IgD-negative memory B cell (primary cell): ENCODE measurements around the gene DHRS12. TPM values are rescaled to one million over a fixed set of nuclear protein-coding genes. Genes with fewer than 3 reads are reported as not detected.

ENCODE experiments used
- H3K27ac Mint-ChIP-seq, 3 donors: one replicate each; pipeline ENCODE4 v1.8.0; 2020 to 2022; ENCODE audit warnings: mild to moderate bottlenecking in 3 of 3, mixed read lengths in 3 of 3, moderate library complexity in 1 of 3
- H3K27me3 Mint-ChIP-seq: one replicate; pipeline ENCODE4 v1.8.0; 2021; ENCODE audit warnings: mixed read lengths
- H3K36me3 Mint-ChIP-seq: one replicate; pipeline ENCODE4 v1.8.0; 2020; ENCODE audit warnings: mild to moderate bottlenecking, mixed read lengths
- H3K4me1 Mint-ChIP-seq, 3 donors: one replicate each; pipeline ENCODE4 v1.8.0; 2020 to 2022; ENCODE audit warnings: mixed read lengths in 3 of 3, mild to moderate bottlenecking in 1 of 3
- H3K4me3 Mint-ChIP-seq, 4 donors: one replicate each; pipeline ENCODE4 v1.8.0; 2020 to 2022; ENCODE audit warnings: mild to moderate bottlenecking in 4 of 4, mixed read lengths in 4 of 4, moderate library complexity in 3 of 4
- H3K9me3 Mint-ChIP-seq, 3 donors: one replicate each; pipeline ENCODE4 v1.8.0; 2020 to 2021; ENCODE audit warnings: mixed read lengths in 3 of 3, mild to moderate bottlenecking in 1 of 3
- polyA plus RNA-seq: library from polyadenylated mRNA; unstranded; fragments of 300-500 nt; fragmentation: Illumina TruSeq; gene quantifications from one replicate; pipeline ENCODE4 v1.2.3, GENCODE V29; 2021

The DHRS12 gene
- polyA plus RNA-seq, 1 donor from 2014 or later: 22.0 TPM

GRCh38 chr13:51786425-51787265 is 17.3 kb downstream of the DHRS12 start:
- no peaks in the 10 kb centered on the region for H3K27me3 Mint-ChIP-seq
- no peak overlapping the region for H3K4me3 Mint-ChIP-seq
- peak overlapping the region in 1 of 3 donors; percentile 29 for H3K27ac Mint-ChIP-seq
- H3K9me3 Mint-ChIP-seq: no peaks in the 10 kb centered on the region
- H3K36me3 Mint-ChIP-seq: peaks cover 6% of the 10 kb centered on the region
- H3K4me1 Mint-ChIP-seq: peaks cover 5 to 7% (median 6%) of the 10 kb centered on the region in 3 donors

DNA sequence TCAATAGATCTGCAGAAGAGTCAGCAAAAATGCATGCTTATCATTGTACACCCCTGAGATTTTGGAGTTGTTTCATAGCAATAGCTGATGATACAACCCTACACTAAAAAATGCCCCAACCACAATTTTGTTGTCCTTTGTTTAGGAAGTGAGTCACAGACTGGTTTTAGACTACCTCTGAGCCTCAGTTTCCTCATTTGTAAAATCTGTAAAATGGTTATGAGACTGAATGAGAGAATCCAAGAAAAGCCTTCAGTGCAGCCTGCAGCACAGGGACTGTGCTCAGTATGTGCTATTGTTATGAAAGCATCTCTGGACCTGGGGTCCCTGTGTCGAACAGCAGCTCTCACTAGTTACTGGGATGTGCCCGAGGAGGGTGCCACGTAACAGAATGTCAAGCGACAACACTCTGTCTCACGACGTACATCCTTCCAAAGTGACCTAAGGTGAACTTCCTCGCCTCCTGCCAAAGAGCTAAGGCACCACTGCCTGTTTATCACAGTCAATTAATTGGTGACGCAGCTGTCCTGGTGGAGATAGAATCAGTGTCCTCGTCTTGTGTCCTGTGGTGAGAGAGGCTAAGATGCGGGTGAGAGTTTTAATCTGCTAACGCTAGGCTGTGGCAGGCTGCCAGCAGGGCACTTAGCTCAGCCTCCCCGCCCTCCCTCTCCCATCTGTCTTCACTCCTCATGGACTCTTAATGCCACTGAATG is 18.1 kb downstream of the DHRS12 start:
- H3K9me3 Mint-ChIP-seq: no peaks in the 10 kb centered on the region
- H3K27me3 Mint-ChIP-seq: no peaks in the 10 kb centered on the region
- H3K36me3 Mint-ChIP-seq: peaks cover 5% of the 10 kb centered on the region
- H3K4me1 Mint-ChIP-seq: peaks cover 10 to 13% (median 11%) of the 10 kb centered on the region in 3 donors
- peak overlapping the region in 1 of 3 donors; percentile 29 for H3K27ac Mint-ChIP-seq
- no peak overlapping the region for H3K4me3 Mint-ChIP-seq

DNA sequence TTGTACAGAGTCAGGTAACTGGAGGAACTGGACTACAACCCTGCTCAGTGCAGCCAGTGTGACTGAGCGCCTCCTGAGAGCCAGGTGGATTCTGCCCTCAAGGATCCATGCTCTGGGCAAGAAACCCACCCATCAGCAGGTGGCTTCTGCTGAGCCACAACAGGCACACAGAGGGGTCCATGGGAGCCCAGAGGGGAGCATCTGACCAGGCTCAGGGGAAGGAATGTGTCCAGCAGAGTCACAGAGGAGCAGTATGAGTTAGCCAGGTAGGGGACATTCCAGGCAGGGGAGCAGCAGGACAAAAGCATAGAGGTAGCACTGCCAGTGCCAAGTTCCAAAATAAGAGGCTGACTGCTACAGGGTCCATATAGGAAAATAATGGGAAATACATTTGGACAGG is 19.9 kb downstream of the DHRS12 start:
- Mint-ChIP-seq H3K27ac (no peak overlapping the region), H3K4me3 (no peak overlapping the region), H3K36me3 (peaks cover 2% of the 10 kb centered on the region), H3K27me3 (no peaks in the 10 kb centered on the region), H3K4me1 (peaks cover 10 to 13% (median 11%) of the 10 kb centered on the region in 3 donors), H3K9me3 (peaks cover 0 to 1% (median 0%) of the 10 kb centered on the region in 3 donors)

DNA sequence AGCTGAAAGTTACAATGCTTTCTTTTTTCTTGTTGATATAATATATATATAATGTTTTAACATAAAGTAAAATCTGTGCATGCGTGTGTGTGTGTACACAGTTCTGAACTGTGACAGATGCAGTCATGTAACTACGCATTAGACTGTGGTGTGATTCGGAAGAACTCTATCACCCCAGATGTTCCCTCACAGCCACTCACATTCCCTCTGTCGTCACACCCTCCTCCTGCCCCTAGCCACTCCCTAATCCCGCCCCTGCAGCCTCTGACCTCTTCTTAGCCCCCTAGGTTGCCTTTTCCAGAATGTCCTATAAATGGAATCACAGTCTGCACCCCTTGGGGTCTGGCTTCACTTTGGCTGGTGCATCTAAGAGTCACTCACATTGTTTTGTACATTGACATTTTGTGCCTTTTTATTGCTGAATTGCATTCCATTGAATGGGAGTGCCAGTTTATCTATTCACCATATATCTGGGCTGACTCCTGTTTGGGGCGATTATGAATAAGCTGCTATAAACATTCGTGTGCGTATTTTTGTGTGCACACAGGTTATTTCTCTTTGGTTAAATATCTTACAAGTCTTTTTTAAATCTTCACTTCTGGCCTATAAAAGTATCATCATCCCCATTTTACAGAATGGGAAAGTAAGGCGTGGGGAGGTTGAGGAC is 20.4 kb downstream of the DHRS12 start:
- peaks cover 0 to 1% (median 0%) of the 10 kb centered on the region in 3 donors for H3K9me3 Mint-ChIP-seq
- H3K36me3 Mint-ChIP-seq: no peaks in the 10 kb centered on the region
- H3K4me1 Mint-ChIP-seq: peaks cover 10 to 13% (median 11%) of the 10 kb centered on the region in 3 donors
- H3K27ac Mint-ChIP-seq: no peak overlapping the region
- H3K27me3 Mint-ChIP-seq: no peaks in the 10 kb centered on the region
- no peak overlapping the region for H3K4me3 Mint-ChIP-seq

- peak overlapping the region in 1 of 3 donors; percentile 47 for H3K27ac Mint-ChIP-seq
- no peaks in the 10 kb centered on the region for H3K36me3 Mint-ChIP-seq
These were observed 21.8 kb downstream of the DHRS12 start for GRCh38 chr13:51782026-51782710.

GRCh38 chr13:51781246-51782022 is 22.5 kb downstream of the DHRS12 start:
- H3K9me3 Mint-ChIP-seq: peaks cover 0 to 1% (median 0%) of the 10 kb centered on the region in 3 donors
- peaks cover 10 to 13% (median 11%) of the 10 kb centered on the region in 3 donors for H3K4me1 Mint-ChIP-seq
- H3K27ac Mint-ChIP-seq: peak overlapping the region in 2 of 3 donors; percentile 47 to 93
- H3K4me3 Mint-ChIP-seq: peak overlapping the region in 2 of 4 donors; percentile 26 to 49
- no peaks in the 10 kb centered on the region for H3K36me3 Mint-ChIP-seq
- H3K27me3 Mint-ChIP-seq: no peaks in the 10 kb centered on the region

More at GRCh38 chr13:51782026-51782710, 21.8 kb downstream of the DHRS12 start:
- H3K27me3 Mint-ChIP-seq: no peaks in the 10 kb centered on the region
- H3K4me1 Mint-ChIP-seq: peaks cover 10 to 13% (median 11%) of the 10 kb centered on the region in 3 donors
- H3K9me3 Mint-ChIP-seq: peaks cover 0 to 1% (median 0%) of the 10 kb centered on the region in 3 donors
- H3K4me3 Mint-ChIP-seq: peak overlapping the region in 1 of 4 donors; percentile 49

GRCh38 chr13:51780099-51780498 is 23.9 kb downstream of the DHRS12 start:
- no peaks in the 10 kb centered on the region for H3K36me3 Mint-ChIP-seq
- H3K27me3 Mint-ChIP-seq: no peaks in the 10 kb centered on the region
- H3K9me3 Mint-ChIP-seq: peaks cover 0 to 1% (median 0%) of the 10 kb centered on the region in 3 donors
- peaks cover 10 to 13% (median 11%) of the 10 kb centered on the region in 3 donors for H3K4me1 Mint-ChIP-seq
- H3K4me3 Mint-ChIP-seq: no peak overlapping the region
- no peak overlapping the region for H3K27ac Mint-ChIP-seq

DNA sequence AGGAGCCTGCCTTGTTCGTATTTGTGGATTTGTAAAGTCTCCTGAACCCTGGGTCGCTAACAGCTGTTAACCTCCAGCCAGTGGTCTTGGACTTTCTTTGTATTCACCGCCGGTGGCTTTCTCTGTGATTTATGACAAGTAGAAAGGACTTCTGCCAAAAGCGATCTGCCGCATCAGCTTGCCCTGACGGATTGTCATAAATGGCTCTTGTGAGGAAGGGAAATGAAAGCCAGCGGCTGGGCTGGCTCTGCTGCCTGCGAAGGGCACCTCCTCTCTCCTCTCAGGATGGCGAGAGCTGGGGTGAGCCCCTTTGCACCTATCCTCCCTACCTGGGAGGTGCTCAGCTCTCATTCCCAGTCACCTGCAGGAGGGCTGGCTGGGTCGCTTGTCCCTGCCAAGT is 25.6 kb downstream of the DHRS12 start:
- no peaks in the 10 kb centered on the region for H3K27me3 Mint-ChIP-seq
- H3K4me3 Mint-ChIP-seq: no peak overlapping the region
- peaks cover 0 to 1% (median 0%) of the 10 kb centered on the region in 3 donors for H3K9me3 Mint-ChIP-seq
- no peaks in the 10 kb centered on the region for H3K36me3 Mint-ChIP-seq
- H3K27ac Mint-ChIP-seq: no peak overlapping the region
- peaks cover 10 to 13% (median 11%) of the 10 kb centered on the region in 3 donors for H3K4me1 Mint-ChIP-seq

DNA sequence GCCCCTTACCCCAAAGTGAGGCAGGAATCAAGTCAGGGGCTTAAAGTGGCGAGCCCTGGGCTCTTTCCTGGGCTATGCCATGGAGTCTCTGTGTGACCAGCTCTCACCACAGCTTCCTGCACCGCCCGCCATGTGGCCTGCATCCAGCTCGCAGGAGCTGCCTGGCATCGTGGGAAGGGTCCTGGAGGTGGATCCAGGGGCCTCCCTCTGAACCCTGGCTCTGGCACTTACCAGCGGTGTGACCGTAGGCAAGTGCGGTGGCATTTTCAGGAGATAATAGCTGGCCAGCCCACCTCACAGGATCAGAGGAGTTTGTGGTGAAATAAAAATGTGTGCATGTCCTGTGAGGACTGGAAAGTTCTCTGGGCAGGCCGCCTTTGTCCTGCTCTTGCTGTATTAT is 26.0 kb downstream of the DHRS12 start:
- no peak overlapping the region for H3K4me3 Mint-ChIP-seq
- peaks cover 10 to 13% (median 11%) of the 10 kb centered on the region in 3 donors for H3K4me1 Mint-ChIP-seq
- H3K27me3 Mint-ChIP-seq: no peaks in the 10 kb centered on the region
- H3K9me3 Mint-ChIP-seq: peaks cover 0 to 1% (median 0%) of the 10 kb centered on the region in 3 donors
- no peak overlapping the region for H3K27ac Mint-ChIP-seq
- no peaks in the 10 kb centered on the region for H3K36me3 Mint-ChIP-seq

DNA sequence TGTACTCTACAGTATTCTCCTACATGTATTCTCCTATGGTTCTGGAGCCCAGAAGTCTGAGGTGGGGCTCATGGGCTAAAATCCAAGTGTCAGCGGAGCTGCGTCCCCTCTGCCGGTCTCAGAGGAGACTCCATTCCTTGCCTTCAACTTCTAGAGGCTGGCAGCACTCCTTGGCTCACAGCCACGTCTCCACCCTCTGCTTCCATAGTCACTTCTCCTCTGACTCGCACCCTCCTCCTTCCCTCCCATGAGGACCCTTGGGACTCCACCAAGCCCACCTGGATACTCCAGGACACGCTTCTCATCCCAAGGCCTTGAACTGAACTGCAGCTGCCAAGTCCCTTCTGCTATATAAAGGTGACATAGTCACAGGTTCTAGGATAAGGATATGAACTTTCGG is 27.8 kb downstream of the DHRS12 start:
- peak overlapping the region in 2 of 3 donors; percentile 31 to 78 for H3K27ac Mint-ChIP-seq
- peaks cover 3 to 7% (median 5%) of the 10 kb centered on the region in 3 donors for H3K4me1 Mint-ChIP-seq
- no peaks in the 10 kb centered on the region for H3K27me3 Mint-ChIP-seq
- no peaks in the 10 kb centered on the region for H3K36me3 Mint-ChIP-seq
- H3K4me3 Mint-ChIP-seq: no peak overlapping the region
- peaks cover 0 to 1% (median 0%) of the 10 kb centered on the region in 3 donors for H3K9me3 Mint-ChIP-seq

GRCh38 chr13:51773515-51773914 is 30.4 kb downstream of the DHRS12 start:
- Mint-ChIP-seq H3K9me3 (no peaks in the 10 kb centered on the region), H3K36me3 (no peaks in the 10 kb centered on the region), H3K27me3 (no peaks in the 10 kb centered on the region), H3K27ac (peak overlapping the region in 1 of 3 donors; percentile 46), H3K4me3 (no peak overlapping the region), H3K4me1 (peaks cover 9 to 12% (median 9%) of the 10 kb centered on the region in 3 donors)

DNA sequence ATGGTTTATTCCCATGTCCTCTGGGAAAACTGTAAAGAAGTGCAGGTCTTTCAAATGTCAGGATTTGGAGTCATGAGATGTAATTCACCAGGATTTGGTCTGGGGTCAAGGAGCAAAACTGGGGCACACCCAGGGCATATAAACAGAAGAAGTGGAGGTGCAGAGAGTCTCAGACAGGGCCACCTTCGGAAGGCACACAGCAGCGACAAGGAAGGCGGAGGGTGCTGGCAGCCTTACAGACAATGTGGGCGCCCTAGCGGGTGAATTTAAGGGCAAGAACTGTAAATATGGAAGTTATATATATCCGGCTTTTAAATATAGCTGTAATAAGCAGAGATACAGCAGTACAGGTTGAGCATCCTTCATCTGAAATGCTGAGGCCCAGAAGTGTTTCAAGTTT is 31.2 kb downstream of the DHRS12 start:
- Mint-ChIP-seq H3K36me3 (no peaks in the 10 kb centered on the region), H3K27ac (peak overlapping the region in 1 of 3 donors; percentile 41), H3K9me3 (no peaks in the 10 kb centered on the region), H3K4me3 (no peak overlapping the region), H3K4me1 (peaks cover 9 to 12% (median 9%) of the 10 kb centered on the region in 3 donors), H3K27me3 (no peaks in the 10 kb centered on the region)

DNA sequence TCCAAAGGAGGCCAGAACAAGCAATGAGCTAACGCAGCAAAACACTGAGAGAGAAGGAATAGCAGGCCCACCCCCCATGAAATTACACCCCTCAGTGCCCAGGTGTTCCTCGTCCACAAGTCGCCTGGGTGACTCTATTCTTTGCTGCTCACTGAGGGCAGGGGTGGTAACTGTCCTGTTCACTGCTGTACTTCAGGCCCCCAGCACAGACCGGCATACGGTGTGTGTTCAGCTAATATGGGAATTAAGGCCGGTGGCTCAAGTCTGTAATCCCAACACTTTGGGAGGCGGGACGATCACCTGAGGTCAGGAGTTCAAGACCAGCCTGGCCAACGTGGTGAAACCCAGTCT is 31.9 kb downstream of the DHRS12 start:
- H3K27me3 Mint-ChIP-seq: no peaks in the 10 kb centered on the region
- H3K4me3 Mint-ChIP-seq: peak overlapping the region in 1 of 4 donors; percentile 51
- no peaks in the 10 kb centered on the region for H3K36me3 Mint-ChIP-seq
- H3K27ac Mint-ChIP-seq: no peak overlapping the region
- peaks cover 9 to 12% (median 9%) of the 10 kb centered on the region in 3 donors for H3K4me1 Mint-ChIP-seq
- H3K9me3 Mint-ChIP-seq: no peaks in the 10 kb centered on the region
